Activated CD4-positive, alpha-beta T cell treated with anti-CD3 and anti-CD28 coated beads, Interleukin-2, Interleukin-4, amounts not matched to agents 100 ng/mL and 50 ng/mL, durations not matched to agents 16 hours and 8 hours (primary cell): ENCODE results near the gene BTRC.
"Not testable (repeated sequence)": the region's sequence is repeated elsewhere in the genome, so short reads cannot be mapped to it uniquely, and the experiment has no call there.

ENCODE experiments used
- DNase-seq: peaks from one replicate; pipeline ENCODE4 v3.0.0-alpha.2; 2020; ENCODE audit warnings: low spot score

Gene BTRC

GRCh38 chr10:101386659-101387259 is 32.8 kb downstream of the BTRC start:
- DNase-seq: no peak

- DNase-seq: no peak
These were observed 34.8 kb downstream of the BTRC start for GRCh38 chr10:101388676-101389276.

GRCh38 chr10:101389532-101389931 is 35.6 kb downstream of the BTRC start:
- not testable (repeated sequence) for DNase-seq

- DNase-seq: no peak
These were observed 36.1 kb downstream of the BTRC start for GRCh38 chr10:101389986-101390531.

GRCh38 chr10:101393378-101393777 is 39.4 kb downstream of the BTRC start:
- DNase-seq: no peak

GRCh38 chr10:101394524-101395133 is 40.7 kb downstream of the BTRC start:
- DNase-seq: no peak

GRCh38 chr10:101397140-101397539 is 43.2 kb downstream of the BTRC start:
- peak; percentile 56 for DNase-seq

GRCh38 chr10:101400585-101400984 is 46.6 kb downstream of the BTRC start:
- DNase-seq: no peak

- DNase-seq: no peak
These were observed 48.7 kb downstream of the BTRC start for GRCh38 chr10:101402711-101403110.

- no peak for DNase-seq
These were observed 49.2 kb downstream of the BTRC start for GRCh38 chr10:101403161-101403560.

- DNase-seq: no peak
These were observed 51.0 kb downstream of the BTRC start for GRCh38 chr10:101405001-101405400.

- DNase-seq: no peak
These were observed 57.6 kb downstream of the BTRC start for GRCh38 chr10:101411598-101411997.

- DNase-seq: no peak
These were observed 60.1 kb downstream of the BTRC start for GRCh38 chr10:101414034-101414433.

GRCh38 chr10:101415884-101416283 is 61.9 kb downstream of the BTRC start:
- no peak for DNase-seq

GRCh38 chr10:101421967-101422366 is 68.0 kb downstream of the BTRC start:
- not testable (repeated sequence) for DNase-seq

GRCh38 chr10:101425535-101425934 is 71.6 kb downstream of the BTRC start:
- no peak for DNase-seq

GRCh38 chr10:101428036-101428435 is 74.1 kb downstream of the BTRC start:
- DNase-seq: no peak

GRCh38 chr10:101429423-101429822 is 75.5 kb downstream of the BTRC start:
- DNase-seq: no peak

- DNase-seq: no peak
These were observed 82.3 kb downstream of the BTRC start for GRCh38 chr10:101436302-101436701.

- no peak for DNase-seq
These were observed 85.0 kb downstream of the BTRC start for GRCh38 chr10:101438881-101439391.

- DNase-seq: peak; percentile 37
These were observed 87.8 kb downstream of the BTRC start for GRCh38 chr10:101441541-101442455.

- DNase-seq: no peak
These were observed 88.5 kb downstream of the BTRC start for GRCh38 chr10:101442456-101442800.
